Suppressor macrophage treated with lipopolysaccharide for 1 hour (primary cell): Measurements from ENCODE around the gene CACNA1F.
A peak's percentile ranks its signal among the peaks of the same experiment; 100 is the strongest.
"Not testable (repeated sequence)": the region's sequence is repeated elsewhere in the genome, so short reads cannot be mapped to it uniquely, and the experiment has no call there.

Experiments
- DNase-seq, 3 donors: peaks; one replicate each; pipeline ENCODE4 v3.0.0-alpha.2; 2020 to 2022

CACNA1F gene

GRCh38 chrX:49192722-49193328, 40.3 kb downstream of the CACNA1F start:
- peak; percentile 35 to 58 (median 44) for DNase-seq

GRCh38 chrX:49191574-49192011, 41.5 kb downstream of the CACNA1F start:
- no peak for DNase-seq

GRCh38 chrX:49190821-49191573, 42.1 kb downstream of the CACNA1F start:
- peak; percentile 93 to 97 (median 93) for DNase-seq

GRCh38 chrX:49189606-49190005, 43.5 kb downstream of the CACNA1F start:
- DNase-seq: no peak

- no peak for DNase-seq
Measured at GRCh38 chrX:49188468-49189076, 44.6 kb downstream of the CACNA1F start.

- no peak for DNase-seq
Measured at GRCh38 chrX:49187526-49187925, 45.6 kb downstream of the CACNA1F start.

GRCh38 chrX:49187028-49187394, 46.1 kb downstream of the CACNA1F start:
- no peak for DNase-seq

GRCh38 chrX:49186125-49187027, 46.8 kb downstream of the CACNA1F start, which contains the start of gene PRICKLE3:
Gene PRICKLE3, minus strand, starts transcription at chrX:49186373. Its CDS starts 76 bp downstream, at chrX:49186297.
- DNase-seq: peak; percentile 73 to 89 (median 74)

- DNase-seq: peak; percentile 78 to 89 (median 78)
Measured at GRCh38 chrX:49184294-49185281, 48.6 kb downstream of the CACNA1F start.

- DNase-seq: no peak
Measured at GRCh38 chrX:49183701-49184281, 49.3 kb downstream of the CACNA1F start.

GRCh38 chrX:49179358-49179757, 53.8 kb downstream of the CACNA1F start:
- DNase-seq: no peak

- DNase-seq: no peak
Measured at GRCh38 chrX:49178537-49178936, 54.6 kb downstream of the CACNA1F start.

GRCh38 chrX:49177873-49178480, 55.2 kb downstream of the CACNA1F start:
- DNase-seq: no peak

GRCh38 chrX:49177338-49177833, 55.8 kb downstream of the CACNA1F start:
- peak in 2 of 3 donors; percentile 25 to 42 for DNase-seq

GRCh38 chrX:49176421-49177326, 56.5 kb downstream of the CACNA1F start:
- peak; percentile 32 to 60 (median 45) for DNase-seq

- no peak for DNase-seq
Measured at GRCh38 chrX:49175435-49176274, 57.5 kb downstream of the CACNA1F start.

- DNase-seq: no peak
Measured at GRCh38 chrX:49174723-49175122, 58.4 kb downstream of the CACNA1F start.

- not testable (repeated sequence) for DNase-seq
Measured at GRCh38 chrX:49173544-49173943, 59.6 kb downstream of the CACNA1F start.
